Activated CD8-positive, alpha-beta T cell treated with anti-CD3 and anti-CD28 coated beads for 36 hours (primary cell): ENCODE results near the gene HLX. TPM values are rescaled to one million over a fixed set of nuclear protein-coding genes. Genes with fewer than 3 reads are reported as not detected.

Experiments
- ATAC-seq: fragments of 200-7000 bp; cut with Tn5 transposase; one replicate; pipeline ENCODE4 v1.10.0; 2021; ENCODE audit warnings: mild to moderate bottlenecking, moderate library complexity
- CTCF ChIA-PET: fragments of 350-600 bp; sonication (Branson Sonifier 250); formaldehyde crosslinking; loops from one replicate; lab custom pipeline; 2021; ENCODE audit warnings: antibody characterized with exemption; lab: Charles Lee
- POLR2A ChIA-PET: fragments of 350-600 bp; sonication (Branson Sonifier 250); formaldehyde crosslinking; loops from one replicate; lab custom pipeline; 2021; ENCODE audit warnings: antibody characterized with exemption; lab: Charles Lee
- DNase-seq: peaks from one replicate; pipeline ENCODE4 v3.0.0-alpha.2; 2020
- H3K27ac Mint-ChIP-seq: one replicate; pipeline ENCODE4 v1.8.0; 2021; ENCODE audit warnings: mild to moderate bottlenecking, mixed read lengths
- H3K27me3 Mint-ChIP-seq: one replicate; pipeline ENCODE4 v1.8.0; 2021; ENCODE audit warnings: mixed read lengths
- H3K36me3 Mint-ChIP-seq: one replicate; pipeline ENCODE4 v1.8.0; 2021; ENCODE audit warnings: low read depth, mixed read lengths
- H3K4me1 Mint-ChIP-seq: one replicate; pipeline ENCODE4 v1.8.0; 2021; ENCODE audit warnings: low read depth, mixed read lengths
- H3K4me3 Mint-ChIP-seq: one replicate; pipeline ENCODE4 v1.8.0; 2021; ENCODE audit warnings: mild to moderate bottlenecking, moderate library complexity, mixed read lengths
- H3K9me3 Mint-ChIP-seq: one replicate; pipeline ENCODE4 v1.8.0; 2021; ENCODE audit warnings: mixed read lengths
- intact Hi-C: fragments of 100-400 bp; cut with micrococcal nuclease; formaldehyde crosslinking; loops from one replicate; pipeline ENCODE4 v1.10.0; 2022
- total RNA-seq, 2 experiments: library from RNA; stranded (reverse); gene quantifications; one replicate each; pipeline ENCODE4 v1.2.3, GENCODE V29; 2021
- TF ChIP-seq, protein P1 (sequence below): fragments of 200-600 bp; IDR thresholded peaks from one replicate; pipeline ENCODE4 v1.8.0; 2022; ENCODE audit warnings: antibody characterized with exemption, mild to moderate bottlenecking

HLX gene
- total RNA-seq, 2 experiments from 2014 or later, result not detected

- H3K36me3 Mint-ChIP-seq, result no peaks in the 10 kb centered on the region
- ChIA-PET POLR2A (no interaction called here), CTCF (interaction anchor here (0.5 to 1.5 kb wide), 6 partner anchors 12 to 562 kb away, joined by 3 to 7 read pairs (median 3); no protein-coding TSS in a partner anchor)
- TF ChIP-seq, protein P1, sequence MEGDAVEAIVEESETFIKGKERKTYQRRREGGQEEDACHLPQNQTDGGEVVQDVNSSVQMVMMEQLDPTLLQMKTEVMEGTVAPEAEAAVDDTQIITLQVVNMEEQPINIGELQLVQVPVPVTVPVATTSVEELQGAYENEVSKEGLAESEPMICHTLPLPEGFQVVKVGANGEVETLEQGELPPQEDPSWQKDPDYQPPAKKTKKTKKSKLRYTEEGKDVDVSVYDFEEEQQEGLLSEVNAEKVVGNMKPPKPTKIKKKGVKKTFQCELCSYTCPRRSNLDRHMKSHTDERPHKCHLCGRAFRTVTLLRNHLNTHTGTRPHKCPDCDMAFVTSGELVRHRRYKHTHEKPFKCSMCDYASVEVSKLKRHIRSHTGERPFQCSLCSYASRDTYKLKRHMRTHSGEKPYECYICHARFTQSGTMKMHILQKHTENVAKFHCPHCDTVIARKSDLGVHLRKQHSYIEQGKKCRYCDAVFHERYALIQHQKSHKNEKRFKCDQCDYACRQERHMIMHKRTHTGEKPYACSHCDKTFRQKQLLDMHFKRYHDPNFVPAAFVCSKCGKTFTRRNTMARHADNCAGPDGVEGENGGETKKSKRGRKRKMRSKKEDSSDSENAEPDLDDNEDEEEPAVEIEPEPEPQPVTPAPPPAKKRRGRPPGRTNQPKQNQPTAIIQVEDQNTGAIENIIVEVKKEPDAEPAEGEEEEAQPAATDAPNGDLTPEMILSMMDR, result peak; percentile 68
- H3K27ac Mint-ChIP-seq, result no peak overlapping the region
- no peak overlapping the region for H3K4me3 Mint-ChIP-seq
- no peaks in the 10 kb centered on the region for H3K9me3 Mint-ChIP-seq
- H3K4me1 Mint-ChIP-seq, result peaks cover 19% of the 10 kb centered on the region
- H3K27me3 Mint-ChIP-seq, result peaks cover 60% of the 10 kb centered on the region
- intact Hi-C loops, result loop anchor here (2.0 kb wide), 1 partner anchor 329 kb away; no protein-coding TSS in a partner anchor
- peak; percentile 54 for DNase-seq
- peak; percentile 50 for ATAC-seq
Measured at GRCh38 chr1:220873868-220874655, 5.2 kb upstream of the HLX start.

- CTCF ChIA-PET, result interaction anchor here (1.3 to 3.6 kb wide), 3 partner anchors 65 to 560 kb away, joined by 3 to 21 read pairs (median 7); no protein-coding TSS in a partner anchor
- ATAC-seq, result no peak
- H3K9me3 Mint-ChIP-seq, result no peaks in the 10 kb centered on the region
- POLR2A ChIA-PET, result no interaction called here
- intact Hi-C loops, result loop anchor here (2.0 kb wide), 1 partner anchor 328 kb away; no protein-coding TSS in a partner anchor
- H3K4me1 Mint-ChIP-seq, result peaks cover 21% of the 10 kb centered on the region
- no peak overlapping the region for H3K4me3 Mint-ChIP-seq
- TF ChIP-seq, protein P1, result no peak
- H3K27ac Mint-ChIP-seq, result no peak overlapping the region
- peaks cover 59% of the 10 kb centered on the region for H3K27me3 Mint-ChIP-seq
- no peaks in the 10 kb centered on the region for H3K36me3 Mint-ChIP-seq
- no peak for DNase-seq
Measured at GRCh38 chr1:220875260-220875659, 4.0 kb upstream of the HLX start.

DNA sequence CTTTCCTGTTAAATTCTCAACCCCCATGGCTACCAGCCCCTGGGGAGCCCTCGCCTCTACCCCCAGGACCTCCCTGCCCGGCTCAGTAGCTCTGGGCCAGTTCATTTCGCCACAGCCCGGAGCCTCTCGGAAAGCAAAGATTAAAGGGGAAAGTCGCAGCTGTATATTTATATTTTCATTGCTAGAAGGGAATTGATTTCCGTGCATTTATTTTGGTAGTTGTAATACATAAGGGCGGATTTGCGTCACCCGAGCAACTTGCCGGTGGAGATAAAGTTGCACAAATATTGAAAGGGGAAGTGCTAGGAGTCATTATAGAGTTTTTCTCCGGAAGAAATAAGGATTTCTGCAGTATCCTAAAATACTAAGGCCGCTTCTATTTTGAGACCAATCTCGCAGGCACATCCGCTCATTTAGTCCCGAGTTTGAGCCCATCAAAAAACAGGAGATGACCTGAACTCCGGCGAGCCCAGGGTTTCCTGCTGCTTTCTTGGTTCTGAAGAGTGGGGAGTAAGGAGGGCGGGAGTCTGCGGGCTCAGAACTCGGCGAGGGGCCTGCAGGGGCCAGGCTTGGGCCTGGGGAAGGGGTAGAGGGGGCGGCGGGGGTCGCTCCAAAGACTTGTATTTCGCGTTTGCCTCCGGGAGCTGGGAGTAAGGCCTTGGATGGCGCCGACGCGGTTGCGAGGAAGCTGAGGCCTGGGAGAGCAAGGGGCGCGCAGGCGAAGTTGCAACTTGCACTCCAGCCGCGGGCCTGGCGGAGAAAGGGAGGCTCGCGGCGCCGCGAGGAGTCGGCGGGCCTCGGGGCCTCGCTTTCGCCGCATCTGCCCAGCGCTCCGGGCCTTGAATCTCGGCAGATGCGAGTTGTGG, 2.5 kb upstream of the HLX start:
- intact Hi-C loops, result no loop called here
- no peak for ATAC-seq
- Mint-ChIP-seq H3K4me1 (peaks cover 31% of the 10 kb centered on the region), H3K36me3 (no peaks in the 10 kb centered on the region), H3K27ac (no peak overlapping the region), H3K27me3 (peaks cover 74% of the 10 kb centered on the region), H3K9me3 (no peaks in the 10 kb centered on the region), H3K4me3 (no peak overlapping the region)
- TF ChIP-seq, protein P1, result no peak
- ChIA-PET CTCF (interaction anchor here (0.9 to 3.6 kb wide), 2 partner anchors 143 to 326 kb away, joined by 3 to 21 read pairs; no protein-coding TSS in a partner anchor), POLR2A (no interaction called here)
- DNase-seq, result no peak

DNA sequence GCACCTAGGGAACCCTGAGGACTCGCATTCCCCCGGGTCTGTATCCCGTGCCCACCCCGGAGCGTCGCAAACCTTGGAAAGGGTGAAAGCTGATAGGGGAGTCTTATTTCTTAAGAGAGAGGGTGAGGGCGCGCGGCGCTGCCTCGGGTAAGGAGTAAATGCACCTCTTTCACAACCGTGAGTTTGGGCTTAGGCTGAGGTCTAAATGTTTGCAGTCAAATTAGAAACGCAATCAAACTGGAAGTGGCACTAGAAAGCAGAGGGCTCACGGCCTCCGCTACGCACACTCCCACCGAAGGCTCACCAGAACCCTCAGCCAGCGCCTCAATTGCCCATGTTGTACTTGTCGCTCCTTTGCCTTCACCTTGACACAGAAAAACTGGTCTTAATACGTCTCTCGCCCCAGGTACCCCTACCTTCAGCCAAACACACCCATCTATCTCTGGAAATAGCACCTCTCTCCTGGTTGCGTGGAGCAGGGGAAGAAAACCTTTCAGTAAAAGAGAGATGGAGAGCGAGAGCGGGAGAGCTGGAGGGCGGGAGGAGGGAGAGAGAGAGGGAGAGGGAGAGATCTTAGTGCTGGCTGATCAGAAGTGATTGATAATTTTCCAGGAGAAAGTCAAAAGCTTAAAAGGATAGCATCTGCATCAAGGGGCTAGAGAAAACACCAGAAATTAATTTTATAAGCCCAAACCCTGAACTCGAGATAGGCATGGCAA, 1.7 kb upstream of the HLX start:
- intact Hi-C loops, result no loop called here
- H3K36me3 Mint-ChIP-seq, result no peaks in the 10 kb centered on the region
- H3K27ac Mint-ChIP-seq, result no peak overlapping the region
- ATAC-seq (no peak), DNase-seq (peak; percentile 7)
- peaks cover 78% of the 10 kb centered on the region for H3K27me3 Mint-ChIP-seq
- no peak overlapping the region for H3K4me3 Mint-ChIP-seq
- TF ChIP-seq, protein P1, result no peak
- H3K4me1 Mint-ChIP-seq, result peaks cover 31% of the 10 kb centered on the region
- H3K9me3 Mint-ChIP-seq, result no peaks in the 10 kb centered on the region
- ChIA-PET POLR2A (no interaction called here), CTCF (interaction anchor here (3.6 kb wide), 1 partner anchor 325 kb away, joined by 21 read pairs; no protein-coding TSS in a partner anchor)
